GM10248 (cell line): ENCODE measurements around the gene TBP.

Experiments used
- CTCF ChIA-PET: fragments of 300-600 bp; sonication (Branson Sonifier 250); formaldehyde crosslinking; extraction: SDS; loops from one replicate; lab custom pipeline; 2021; ENCODE audit warnings: antibody characterized with exemption; lab: Yijun Ruan, JAX
- POLR2A ChIA-PET: fragments of 350-650 bp; sonication (Branson Sonifier 250); formaldehyde crosslinking; extraction: SDS; loops from one replicate; lab custom pipeline; 2020; ENCODE audit warnings: antibody characterized with exemption; lab: Yijun Ruan, JAX
- DNase-seq: peaks from one replicate; pipeline ENCODE4 v3.0.0; 2012; ENCODE audit errors: extremely low spot score
- CTCF ChIP-seq: IDR thresholded peaks from 2 replicates; pipeline ENCODE4 v1.5.1; 2012; ENCODE audit warnings: mild to moderate bottlenecking, low read depth; ENCODE audit errors: extremely low read depth, missing control alignments, control extremely low read depth

The TBP gene

GRCh38 chr6:170584181-170584953 lies 30.2 kb downstream of the TBP start, which contains the start of gene PDCD2:
PDCD2 (minus strand) TSS chr6:170584637; CDS start chr6:170584581, 56 bp downstream.
- CTCF ChIA-PET, result interaction anchor here (0.8 to 1.7 kb wide), 7 partner anchors 11 to 794 kb away, joined by 3 to 10 read pairs (median 4); no protein-coding TSS in a partner anchor
- TF ChIP-seq CTCF, result no peak

GRCh38 chr6:170584954-170585498 lies 30.9 kb downstream of the TBP start:
- ChIA-PET CTCF (interaction anchor here (1.1 to 1.7 kb wide), 3 partner anchors 11 to 20 kb away, joined by 5 to 10 read pairs (median 7); no protein-coding TSS in a partner anchor), POLR2A (no interaction called here)
- no peak for TF ChIP-seq CTCF
- DNase-seq, result no peak

More at GRCh38 chr6:170584181-170584953, 30.2 kb downstream of the TBP start, which contains the start of gene PDCD2:
- POLR2A ChIA-PET, result interaction anchor here (1.0 kb wide), 1 partner anchor 29 kb away, joined by 3 read pairs; no protein-coding TSS in a partner anchor
- DNase-seq, result peak; percentile 96

GRCh38 chr6:170590725-170591124 lies 36.6 kb downstream of the TBP start:
- DNase-seq, result no peak
- no peak for TF ChIP-seq CTCF
- POLR2A ChIA-PET, result no interaction called here
- CTCF ChIA-PET, result interaction anchor here (1.4 kb wide), 1 partner anchor 10 kb away, joined by 3 read pairs; no protein-coding TSS in a partner anchor

- DNase-seq, result no peak
- ChIA-PET CTCF (no interaction called here), POLR2A (no interaction called here)
- TF ChIP-seq CTCF, result no peak
Measured at GRCh38 chr6:170596426-170596825, 42.3 kb downstream of the TBP start.

- CTCF ChIA-PET, result no interaction called here
- no peak for DNase-seq
Measured at GRCh38 chr6:170597278-170597677, 43.1 kb downstream of the TBP start.

More at GRCh38 chr6:170597278-170597677, 43.1 kb downstream of the TBP start:
- POLR2A ChIA-PET, result no interaction called here
- TF ChIP-seq CTCF, result no peak
